ENCODE measurements around the gene LIN7B.
"Not testable (repeated sequence)": the region's sequence is repeated elsewhere in the genome, so short reads cannot be mapped to it uniquely, and the experiment has no call there.

The LIN7B gene

DNA sequence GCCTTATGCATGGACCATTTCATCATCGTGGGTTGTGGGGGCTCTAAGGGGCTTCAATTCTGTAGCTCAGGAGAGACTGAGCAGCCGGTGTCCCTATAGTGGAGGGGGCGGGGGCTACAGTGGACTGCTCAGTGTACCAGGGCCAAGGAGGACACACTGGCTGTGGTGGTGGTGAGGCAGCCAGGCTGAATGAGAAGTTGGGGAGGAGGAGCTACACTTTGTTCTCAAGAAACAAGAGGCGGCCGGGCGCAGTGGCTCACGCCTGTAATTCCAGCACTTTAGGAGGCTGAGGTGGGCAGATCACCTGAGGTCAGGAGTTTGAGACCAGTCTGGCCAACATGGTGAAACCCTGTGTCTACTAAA is 32.2 kb downstream of the LIN7B start:
- not testable (repeated sequence) for DNase-seq

DNA sequence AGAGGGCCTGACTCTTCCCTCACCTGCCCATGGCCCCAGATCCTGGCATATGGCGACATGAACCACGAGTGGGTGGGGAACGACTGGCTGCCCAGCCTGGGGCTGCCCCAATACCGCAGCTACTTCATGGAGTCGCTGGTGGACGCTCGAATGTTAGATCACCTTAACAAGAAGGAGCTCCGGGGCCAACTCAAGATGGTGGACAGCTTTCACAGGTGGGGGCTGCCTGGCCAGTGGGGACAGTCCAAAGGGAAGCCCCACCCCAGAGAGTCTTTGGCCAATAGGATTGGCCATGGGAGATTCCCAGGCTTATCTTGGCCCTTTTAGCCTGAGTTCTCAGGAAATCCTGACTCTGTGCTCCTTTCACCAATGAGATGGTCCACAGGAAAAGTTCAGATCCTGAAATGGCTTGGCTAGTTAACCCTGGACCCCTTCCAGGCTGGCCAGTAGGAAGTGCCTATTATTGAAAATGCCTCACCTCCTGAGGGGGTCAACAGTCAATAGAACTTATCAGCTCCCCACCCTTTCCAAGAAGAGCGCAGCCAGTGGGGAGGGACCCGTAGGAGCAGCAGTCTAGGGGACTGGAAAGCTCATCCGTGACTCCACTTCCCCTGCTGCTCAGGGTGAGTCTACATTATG is 34.0 kb downstream of the LIN7B start:
- DNase-seq = no peak

DNA sequence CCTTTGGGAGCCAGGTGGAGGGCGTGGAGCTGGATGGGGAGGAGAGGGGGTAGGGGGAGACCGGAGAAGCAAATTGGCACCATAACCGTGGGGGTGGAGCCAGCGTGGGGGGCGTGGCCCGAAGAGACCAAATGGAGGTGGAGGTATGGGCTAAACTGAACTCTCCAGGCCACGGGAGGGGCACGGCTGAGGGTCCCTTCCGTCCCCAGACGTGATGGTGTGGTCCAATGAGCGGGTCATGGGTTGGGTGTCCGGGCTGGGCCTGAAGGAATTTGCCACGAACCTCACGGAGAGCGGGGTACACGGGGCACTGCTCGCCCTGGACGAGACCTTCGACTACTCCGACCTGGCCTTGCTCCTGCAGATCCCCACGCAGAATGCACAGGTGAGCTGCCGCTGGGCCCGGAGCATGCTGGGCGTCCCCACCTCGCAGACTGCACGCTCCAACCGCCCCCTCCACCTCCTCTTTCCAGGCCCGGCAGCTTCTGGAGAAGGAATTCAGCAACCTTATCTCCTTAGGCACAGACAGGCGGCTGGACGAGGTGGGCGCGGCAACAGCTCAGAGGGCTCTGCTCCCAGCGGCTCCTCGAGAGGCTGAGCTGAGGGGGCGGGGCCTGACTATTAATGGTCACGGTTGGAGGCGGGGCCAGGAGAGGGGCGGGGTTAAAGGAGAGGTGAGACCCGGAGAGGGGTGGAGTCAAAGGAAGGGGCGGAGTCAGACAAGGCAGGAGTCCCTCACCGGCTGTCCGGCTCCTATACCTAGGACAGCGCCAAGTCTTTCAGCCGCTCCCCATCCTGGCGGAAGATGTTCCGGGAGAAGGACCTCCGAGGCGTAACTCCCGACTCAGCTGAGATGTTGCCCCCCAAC is 34.8 kb downstream of the LIN7B start:
- DNase-seq = peak; percentile 97

- peak; percentile 53 for DNase-seq
Measured at GRCh38 chr19:49149652-49150105, 35.5 kb downstream of the LIN7B start.

DNA sequence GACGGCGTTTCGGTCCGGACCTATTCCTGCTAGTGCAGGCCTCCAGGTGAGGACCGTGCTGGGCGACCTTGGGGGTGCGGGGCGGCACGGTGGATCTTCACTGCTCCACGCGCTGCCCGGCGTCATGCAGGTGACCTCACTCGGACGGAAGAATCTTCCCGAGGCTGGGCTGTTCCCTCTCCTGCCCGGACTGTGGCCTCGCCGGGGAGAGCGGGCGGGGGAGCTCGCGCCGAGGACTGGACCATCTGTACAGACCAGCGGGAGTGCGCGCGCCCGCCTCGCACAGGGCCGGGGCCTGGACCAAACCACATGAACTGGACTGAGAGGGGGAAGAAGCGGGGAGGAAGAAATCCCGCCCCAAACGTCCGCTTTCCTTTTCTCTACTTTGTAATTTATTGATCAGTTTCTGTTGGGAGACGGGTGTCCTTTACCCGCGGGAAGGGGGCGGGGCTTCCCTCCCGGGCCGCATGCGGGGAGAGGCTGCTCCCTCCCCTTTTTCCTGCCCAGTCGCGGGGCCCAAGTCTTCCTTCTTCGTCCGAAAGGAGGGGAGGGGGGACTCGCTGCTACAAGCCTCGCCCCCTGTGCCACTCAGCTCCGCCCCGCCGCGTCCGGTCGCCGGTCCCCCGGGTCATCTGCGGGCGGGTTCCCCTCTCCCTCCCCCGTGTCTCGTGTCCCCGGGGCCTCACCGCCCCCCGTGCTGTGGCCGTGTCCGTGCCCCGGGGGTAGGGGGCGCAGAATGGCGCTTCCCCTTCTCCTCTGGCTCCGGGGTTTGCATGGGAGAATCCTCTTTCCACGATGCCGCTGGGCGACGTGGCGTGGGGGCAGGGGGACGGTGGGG is 36.2 kb downstream of the LIN7B start:
- peak; percentile 49 for DNase-seq

- DNase-seq = no peak
Measured at GRCh38 chr19:49150944-49151243, 36.7 kb downstream of the LIN7B start.

- no peak for DNase-seq
Measured at GRCh38 chr19:49151267-49152118, 37.3 kb downstream of the LIN7B start.

DNA sequence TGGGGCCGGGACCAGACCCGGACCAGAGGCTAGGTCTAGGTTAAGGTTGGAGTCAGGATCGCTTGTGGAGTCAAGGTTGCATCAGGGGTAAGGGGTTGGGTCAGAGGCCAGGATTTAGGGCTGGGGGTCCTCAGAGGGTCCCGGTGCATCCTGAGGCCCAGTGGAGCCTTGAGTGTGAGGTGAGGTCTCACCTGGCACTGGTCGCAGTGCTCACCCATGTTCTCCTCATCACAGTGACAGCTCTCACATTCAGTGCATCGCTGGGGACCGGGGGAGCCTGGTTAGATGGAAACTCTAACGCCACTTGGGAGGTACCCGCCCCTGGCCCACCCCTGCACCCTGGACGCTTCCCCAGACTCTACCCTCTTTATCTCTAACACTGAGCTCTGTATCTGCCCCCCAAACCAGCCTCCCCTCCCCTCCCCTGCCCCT is 38.0 kb downstream of the LIN7B start:
- DNase-seq = no peak

GRCh38 chr19:49153167-49153809 is 39.1 kb downstream of the LIN7B start:
- DNase-seq = no peak

GRCh38 chr19:49154279-49154678 is 40.1 kb downstream of the LIN7B start:
- DNase-seq = no peak

DNA sequence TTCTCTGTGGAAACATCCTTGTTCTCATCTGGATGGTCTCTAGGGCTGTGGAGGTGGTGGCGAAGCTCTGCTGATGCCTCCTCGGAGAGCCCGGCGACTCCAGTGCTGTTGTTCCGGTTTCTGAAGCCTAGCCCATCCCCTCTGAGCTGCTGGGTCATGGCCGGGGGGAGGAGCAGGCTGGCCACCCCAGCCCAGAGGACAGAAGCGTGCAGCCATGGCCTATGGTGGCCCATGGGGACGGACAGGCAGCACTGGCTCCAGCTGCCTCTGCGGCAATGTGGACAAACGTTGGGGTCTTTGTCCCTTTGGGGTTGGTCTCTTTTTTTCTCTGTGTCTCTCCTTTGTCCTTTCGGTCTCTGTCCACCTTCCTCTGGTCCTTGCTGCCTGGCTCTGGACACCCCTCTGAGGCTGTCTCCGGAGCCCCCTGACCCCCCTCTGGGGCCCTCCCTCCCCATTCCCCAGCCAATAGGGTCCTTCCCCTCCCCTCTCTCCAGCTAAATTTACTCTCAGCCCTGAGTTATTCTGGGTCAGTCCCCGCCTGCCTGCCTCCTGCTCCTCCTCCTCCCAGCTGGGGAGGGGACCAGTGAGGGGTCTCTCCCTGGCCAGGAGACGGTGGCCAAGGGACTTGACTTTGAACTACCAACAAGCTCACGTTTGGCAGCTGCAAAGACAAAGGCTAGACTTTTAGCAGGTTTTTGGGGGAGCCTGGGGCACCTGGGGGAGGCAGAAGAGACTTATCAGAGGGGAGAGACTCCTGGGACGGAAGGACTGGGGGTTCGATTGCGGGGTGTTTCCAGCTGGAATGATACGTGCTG is 41.0 kb downstream of the LIN7B start, which contains the start of gene HRC:
HRC (minus strand) TSS at position 392 of the 815 bp plus-strand sequence; CDS start at position 233, 159 bp downstream.
- no peak for DNase-seq

DNA sequence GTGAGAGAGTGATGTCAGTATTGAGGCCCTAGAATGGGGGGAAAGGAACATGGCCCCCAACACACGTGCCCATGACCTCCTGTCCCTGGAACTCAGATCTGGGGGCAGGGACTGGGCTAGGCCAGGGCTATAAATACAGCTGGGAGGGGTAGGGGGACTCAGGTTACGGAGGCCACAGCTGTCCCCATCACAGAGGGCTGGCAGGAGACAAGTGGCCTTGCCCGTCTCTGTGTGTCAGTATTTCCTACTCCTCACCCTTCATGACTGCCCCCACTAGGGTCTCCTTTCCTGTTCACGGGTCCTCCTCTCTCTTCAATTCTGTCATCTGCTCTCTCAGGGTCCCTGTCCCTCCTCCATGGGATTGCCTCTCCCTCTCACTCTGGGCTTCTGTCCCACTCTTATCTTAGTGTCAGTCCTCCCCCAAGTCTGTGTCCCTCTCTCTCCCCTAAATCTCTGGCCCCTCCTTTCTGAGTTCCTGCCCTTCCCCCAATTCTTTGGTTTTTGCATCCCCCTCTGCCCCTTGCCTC is 41.7 kb downstream of the LIN7B start:
- no peak for DNase-seq

DNA sequence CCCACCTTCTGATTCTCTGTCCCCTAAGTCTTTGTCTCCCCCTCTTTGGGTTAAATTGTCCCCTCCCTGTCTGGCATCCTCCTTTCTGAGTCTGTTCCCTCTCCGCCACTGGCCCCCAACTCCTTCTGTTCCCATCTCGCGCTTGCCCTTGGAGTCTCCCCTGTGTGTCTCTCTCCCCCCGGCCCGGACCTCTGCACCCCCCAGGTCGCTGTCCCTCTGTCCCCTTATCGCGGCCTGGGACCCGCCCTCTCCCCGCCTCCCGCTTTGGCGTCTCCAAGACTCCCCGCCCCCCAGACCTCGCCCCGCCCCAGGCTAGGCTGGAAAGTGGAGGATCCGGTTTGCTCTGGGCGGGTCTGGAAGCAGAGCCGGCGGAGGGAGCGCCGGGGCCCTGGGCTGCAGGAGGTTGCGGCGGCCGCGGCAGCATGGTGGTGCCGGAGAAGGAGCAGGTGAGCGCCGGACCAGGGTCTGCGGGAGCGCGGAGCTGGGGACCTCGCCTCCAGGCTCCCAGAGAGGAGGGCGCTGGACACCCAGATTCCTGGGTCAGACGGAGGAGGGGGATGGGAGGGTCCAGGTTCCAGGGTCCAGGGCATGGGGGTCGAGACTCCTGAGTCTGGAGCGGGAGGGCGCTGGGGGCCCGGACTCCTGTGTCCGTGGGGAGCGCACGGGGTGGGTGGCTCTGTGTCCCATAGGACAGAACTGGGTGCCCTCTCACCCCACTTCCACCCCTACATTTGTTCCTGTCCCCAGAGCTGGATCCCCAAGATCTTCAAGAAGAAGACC is 43.5 kb downstream of the LIN7B start, which contains the start of gene TRPM4:
TRPM4 (plus strand) TSS at position 348 of the 780 bp plus-strand sequence; CDS start at position 423, 75 bp downstream.
- DNase-seq = peak; percentile 40

DNA sequence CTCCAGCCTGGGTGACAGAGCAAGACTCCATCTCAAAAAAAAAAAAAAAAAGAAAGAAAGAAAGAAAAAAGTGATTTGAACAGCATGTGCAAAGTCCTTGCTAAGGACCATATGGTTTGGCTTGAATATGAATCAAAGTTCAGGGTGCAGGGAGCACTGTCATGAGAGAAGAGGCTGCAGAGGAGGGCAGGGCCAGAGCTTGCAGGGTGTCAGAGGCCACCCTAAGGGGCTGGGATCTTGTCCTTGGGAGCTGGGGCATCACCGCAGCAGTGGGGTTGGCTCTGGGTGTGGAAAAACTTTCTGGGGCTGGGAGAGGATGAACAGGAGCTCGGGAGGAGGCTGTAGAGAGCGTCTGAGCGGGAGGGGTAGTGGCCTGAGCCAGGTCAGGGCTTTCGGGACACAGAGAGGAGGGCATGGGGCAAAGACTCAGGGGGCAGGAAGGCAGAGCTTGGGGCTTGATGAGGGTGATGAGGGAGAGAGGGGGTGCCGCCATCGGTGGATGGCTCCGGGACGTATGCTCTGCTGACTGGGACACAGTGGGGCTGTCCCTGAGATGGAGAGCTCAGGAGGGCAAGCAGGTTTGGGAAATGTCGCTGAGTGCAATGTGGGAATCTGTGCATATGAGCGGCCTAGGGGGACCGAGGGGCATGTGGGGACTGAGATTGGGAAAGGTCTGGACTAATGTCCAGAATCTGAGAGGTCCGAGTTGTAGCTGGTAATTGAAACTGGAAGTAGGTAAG is 46.5 kb downstream of the LIN7B start:
- no peak for DNase-seq

GRCh38 chr19:49161987-49162386 is 47.8 kb downstream of the LIN7B start:
- no peak for DNase-seq

- DNase-seq = no peak
Measured at GRCh38 chr19:49165111-49165750, 51.1 kb downstream of the LIN7B start.

DNA sequence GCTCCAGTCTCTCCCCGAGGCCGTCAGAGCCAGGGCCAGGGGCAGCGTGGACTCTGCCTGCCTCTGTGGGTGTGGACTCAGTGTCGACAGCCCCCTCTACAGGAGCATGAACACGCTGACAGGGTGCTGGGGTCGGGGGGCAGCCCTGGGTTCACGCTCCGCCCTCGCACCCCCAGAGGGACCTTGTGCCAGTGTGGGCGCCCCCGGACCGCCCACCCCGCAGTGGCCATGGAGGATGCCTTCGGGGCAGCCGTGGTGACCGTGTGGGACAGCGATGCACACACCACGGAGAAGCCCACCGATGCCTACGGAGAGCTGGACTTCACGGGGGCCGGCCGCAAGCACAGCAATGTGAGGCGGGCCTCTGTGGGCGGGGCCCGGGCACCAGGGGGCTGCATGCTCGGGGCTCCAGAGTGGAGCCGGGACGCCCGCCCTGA is 51.7 kb downstream of the LIN7B start:
- DNase-seq = no peak

- no peak for DNase-seq
Measured at GRCh38 chr19:49167857-49168409, 53.8 kb downstream of the LIN7B start.
